HepG2 (cell line): ENCODE results near the gene SF3A2. TPM values are rescaled to one million over a fixed set of nuclear protein-coding genes. Genes with fewer than 3 reads are reported as not detected.
A peak's percentile ranks its signal among the peaks of the same experiment; 100 is the strongest.

Experiments
- ATF2 ChIP-seq: sonication (generic); formaldehyde crosslinking; IDR thresholded peaks from 2 replicates; pipeline ENCODE4 v1.4.0; 2020; ENCODE audit warnings: missing genetic modification reagents
- ATF7 ChIP-seq, 2 experiments: fragments of 450-650 bp in 1 of 2; sonication (generic) in 1 of 2; formaldehyde crosslinking in 1 of 2; IDR thresholded peaks; 2 replicates each; pipeline versions ENCODE4 v1.4.0 to v1.6.1; 2016 to 2020; ENCODE audit warnings: antibody characterized with exemption in 1 of 2, mild to moderate bottlenecking in 1 of 2, missing genetic modification reagents in 1 of 2
- CSRNP1 ChIP-seq: sonication (generic); formaldehyde crosslinking; IDR thresholded peaks from 2 replicates; pipeline ENCODE4 v1.8.1; 2023; ENCODE audit warnings: mild to moderate bottlenecking, missing genetic modification reagents
- EED ChIP-seq: sonication (generic); formaldehyde crosslinking; IDR thresholded peaks from 2 replicates; pipeline ENCODE4 v1.5.0; 2020; ENCODE audit warnings: mild to moderate bottlenecking, missing genetic modification reagents
- FLYWCH1 ChIP-seq: sonication (generic); formaldehyde crosslinking; IDR thresholded peaks from 2 replicates; pipeline ENCODE4 v1.8.1; 2023; ENCODE audit warnings: mild to moderate bottlenecking, missing genetic modification reagents
- HDAC2 ChIP-seq: sonication (generic); formaldehyde crosslinking; IDR thresholded peaks from 2 replicates; pipeline ENCODE4 v1.4.0; 2020; ENCODE audit warnings: missing genetic modification reagents
- JDP2 ChIP-seq: sonication (generic); formaldehyde crosslinking; IDR thresholded peaks from 2 replicates; pipeline ENCODE4 v1.8.1; 2022; ENCODE audit warnings: missing genetic modification reagents, borderline replicate concordance
- MTERF4 ChIP-seq: sonication (generic); formaldehyde crosslinking; IDR thresholded peaks from 2 replicates; pipeline ENCODE4 v1.8.0; 2023; ENCODE audit warnings: mild to moderate bottlenecking, missing genetic modification reagents
- MTF2 ChIP-seq: sonication (generic); formaldehyde crosslinking; IDR thresholded peaks from 2 replicates; pipeline ENCODE4 v1.5.0; 2020; ENCODE audit warnings: missing genetic modification reagents, borderline replicate concordance
- NCOA5 ChIP-seq: sonication (generic); formaldehyde crosslinking; IDR thresholded peaks from 2 replicates; pipeline ENCODE4 v1.4.0; 2020; ENCODE audit warnings: missing genetic modification reagents
- PAF1 ChIP-seq: IDR thresholded peaks from 2 replicates; pipeline ENCODE4 v1.6.1; 2016; ENCODE audit warnings: missing genetic modification reagents, missing compliant biosample characterization
- POLR2A ChIP-seq, 2 experiments: IDR thresholded peaks; 2 replicates each; pipeline ENCODE4 v1.6.1; 2011; ENCODE audit warnings: low read depth in 2 of 2, low read length in 2 of 2, mild to moderate bottlenecking in 1 of 2, moderate library complexity in 1 of 2; ENCODE audit not compliant: insufficient read depth in 1 of 2
- RNF2 ChIP-seq: fragments of 450-650 bp; conservative IDR thresholded peaks from 2 replicates; pipeline ENCODE4 v1.6.1; 2016; ENCODE audit warnings: low read depth
- TMF1 ChIP-seq: sonication (generic); formaldehyde crosslinking; IDR thresholded peaks from 2 replicates; pipeline ENCODE4 v1.8.1; 2022; ENCODE audit warnings: low read depth, missing genetic modification reagents
- ZBTB14 ChIP-seq: sonication (generic); formaldehyde crosslinking; IDR thresholded peaks from 2 replicates; pipeline ENCODE4 v1.4.0; 2020; ENCODE audit warnings: missing genetic modification reagents
- ZBTB34 ChIP-seq: sonication (generic); formaldehyde crosslinking; IDR thresholded peaks from 2 replicates; pipeline ENCODE4 v1.8.0; 2022; ENCODE audit warnings: mild to moderate bottlenecking, missing genetic modification reagents
- ZKSCAN8 ChIP-seq: IDR thresholded peaks from 2 replicates; pipeline ENCODE4 v1.6.1; 2016; ENCODE audit warnings: borderline replicate concordance, missing genetic modification reagents, missing compliant biosample characterization
- ZNF205 ChIP-seq: IDR thresholded peaks from 2 replicates; pipeline ENCODE4 v1.6.1; 2018; ENCODE audit warnings: missing biosample characterization, missing genetic modification reagents
- ZNF253 ChIP-seq: sonication (generic); formaldehyde crosslinking; IDR thresholded peaks from 2 replicates; pipeline ENCODE4 v1.8.0; 2022; ENCODE audit warnings: mild to moderate bottlenecking, missing genetic modification reagents, borderline replicate concordance
- ZNF260 ChIP-seq: sonication (generic); formaldehyde crosslinking; IDR thresholded peaks from 2 replicates; pipeline ENCODE4 v1.4.0; 2020; ENCODE audit warnings: missing genetic modification reagents, low read depth, mild to moderate bottlenecking, borderline replicate concordance
- ZNF317 ChIP-seq: sonication (generic); formaldehyde crosslinking; IDR thresholded peaks from 2 replicates; pipeline ENCODE4 v1.5.0; 2020; ENCODE audit warnings: mild to moderate bottlenecking, missing genetic modification reagents
- ZNF672 ChIP-seq: sonication (generic); formaldehyde crosslinking; IDR thresholded peaks from 2 replicates; pipeline ENCODE4 v1.8.1; 2022; ENCODE audit warnings: missing genetic modification reagents
- ZSCAN12 ChIP-seq: sonication (generic); formaldehyde crosslinking; IDR thresholded peaks from 2 replicates; pipeline ENCODE4 v1.9.0; 2021; ENCODE audit warnings: mild to moderate bottlenecking, missing genetic modification reagents
- polyA plus RNA-seq, 8 experiments: library from polyadenylated mRNA; depleted of rRNA in 3 of 8; stranded (reverse) in 7 of 8; unstranded in 1 of 8; fragments of >200 nt; fragmentation: Illumina TruSeq in 4 of 8; extraction: Trizol in 4 of 8; gene quantifications; 2 replicates each; pipeline versions ENCODE4 v1.2.1 to v1.2.3, GENCODE V29; 2011 to 2016; ENCODE audit warnings: low read depth in 4 of 8, missing spikeins in 1 of 8, mixed read lengths in 1 of 8; ENCODE audit not compliant: insufficient read depth in 1 of 8
- total RNA-seq, 5 experiments: library from RNA; depleted of rRNA; stranded (reverse); fragments of >200 nt; fragmentation: Illumina TruSeq; extraction: Trizol; gene quantifications; 2 replicates each; pipeline ENCODE4 v1.2.3, GENCODE V29; 2016; ENCODE audit warnings: low read depth in 1 of 5

Gene SF3A2
- total and polyA plus RNA-seq, 2 of the 13 experiments (the other 11 are each of a cell fraction or from before 2014, with no cell fraction given): 8.6 to 8.8 TPM

GRCh38 chr19:2212861-2213711, 23.5 kb upstream of the SF3A2 start (continued):
- TF ChIP-seq TMF1 (CRISPR knock-in tag) (peak; percentile 85; the same call in 1 of the 2 replicates), RNF2 (peak; percentile 98), ZNF253 (CRISPR knock-in tag) (peak; percentile 91; the same call in 1 of the 2 replicates), ATF2 (CRISPR knock-in tag) (peak; percentile 80), EED (CRISPR knock-in tag) (no peak; the same call in 1 of the 2 replicates), PAF1 (no peak), MTF2 (no peak), CSRNP1 (CRISPR knock-in tag) (peak; percentile 53; the same call in 1 of the 2 replicates), ZNF672 (CRISPR knock-in tag) (no peak), JDP2 (CRISPR knock-in tag) (no peak), MTERF4 (CRISPR knock-in tag) (peak; percentile 72; the same call in 1 of the 2 replicates), ZSCAN12 (CRISPR knock-in tag) (peak; percentile 96), ZNF205 (CRISPR knock-in tag) (peak; percentile 55; the same call in 1 of the 2 replicates), FLYWCH1 (CRISPR knock-in tag) (peak; percentile 91; the same call in 1 of the 2 replicates), ZNF260 (CRISPR knock-in tag) (no peak), NCOA5 (CRISPR knock-in tag) (no peak), HDAC2 (peak; percentile 80; the same call in 1 of the 2 replicates), ZNF317 (peak; percentile 92; the same call in 1 of the 2 replicates), ZBTB14 (CRISPR knock-in tag) (peak; percentile 37; the same call in 1 of the 2 replicates), ZKSCAN8 (no peak), ZBTB34 (CRISPR knock-in tag) (peak; percentile 72; the same call in 1 of the 2 replicates), ATF7 (IDR thresholded peaks at IDR 0.05) (no peak), ATF7 (CRISPR knock-in tag; IDR thresholded peaks at IDR 0.05) (no peak; the same call in 1 of the 2 replicates), POLR2A (IDR thresholded peaks at IDR 0.05; ENCODE audit: insufficient read depth in 1 of 2, low read depth in 2 of 2, low read length in 2 of 2) (0 out of 4 replicates have a peak, but pooled peaks of 1 of the 2 experiments have one; percentile 24)
